DND-41 (cell line): Measurements from ENCODE around the gene EFNA3.

Experiments
- CTCF ChIP-seq: IDR thresholded peaks from 2 replicates; pipeline ENCODE4 v1.5.1; 2012; ENCODE audit warnings: borderline replicate concordance, low read length, moderate library complexity, mild to moderate bottlenecking; ENCODE audit not compliant: poor library complexity, severe bottlenecking; ENCODE audit errors: extremely low read depth
- EZH2 ChIP-seq: IDR thresholded peaks from 3 replicates; pipeline ENCODE4 v1.6.1; 2012; ENCODE audit warnings: borderline replicate concordance, low read depth, mild to moderate bottlenecking, moderate library complexity, low read length, inconsistent platforms; ENCODE audit not compliant: severe bottlenecking

DNA sequence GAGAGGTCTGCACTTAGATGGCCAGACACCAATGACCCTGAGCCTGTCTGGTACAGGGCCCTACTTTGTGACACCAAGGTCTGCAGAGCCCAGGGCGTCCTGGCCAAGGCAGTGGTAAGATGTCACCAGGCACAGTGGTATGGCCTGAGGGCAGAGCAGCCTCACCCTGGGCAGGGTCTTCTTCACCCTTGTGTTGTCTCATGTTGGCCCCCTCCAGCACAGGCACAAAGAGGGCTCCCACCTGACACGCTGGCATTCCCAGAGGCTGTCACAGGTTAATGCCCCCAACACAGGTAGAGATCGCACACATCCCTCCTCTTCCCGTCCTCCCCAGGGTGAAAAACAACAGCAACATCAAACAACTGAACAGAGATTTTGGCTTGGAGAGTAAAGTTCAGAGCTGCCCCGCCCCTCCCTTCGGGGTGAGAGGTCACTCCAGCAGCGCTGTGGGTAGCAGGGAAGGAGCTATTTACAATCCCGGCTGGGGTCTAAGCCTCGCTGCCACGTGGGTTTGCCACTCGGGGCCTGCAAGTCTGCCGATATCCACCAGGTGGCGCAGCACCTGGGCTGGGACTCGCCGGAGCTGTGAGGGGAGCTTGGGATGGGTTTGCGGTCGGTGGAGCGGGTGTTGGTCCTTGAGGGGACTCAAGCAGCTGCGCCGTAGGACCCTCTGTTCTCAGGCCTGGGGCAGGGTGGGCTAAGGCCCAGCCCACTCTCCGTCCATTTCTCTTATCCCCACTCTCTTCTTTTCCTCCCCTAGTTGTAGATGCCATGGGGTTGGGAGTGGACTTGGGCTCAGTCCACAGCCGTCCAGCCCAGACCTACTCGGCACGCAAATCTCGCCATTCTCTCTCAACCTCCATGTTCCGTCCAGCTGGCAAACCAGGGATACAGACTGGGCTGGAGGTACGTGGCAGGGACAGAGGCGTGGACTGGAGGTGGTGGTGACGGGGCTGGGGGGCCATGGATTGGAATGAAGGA lies 12.7 kb downstream of the EFNA3 start:
- peak; percentile 97 for TF ChIP-seq CTCF
- no peak for TF ChIP-seq EZH2
